KOPT-K1 (cell line): ENCODE data around the gene AMN.

Experiments used
- H3K27ac ChIP-seq: fragments of 200-600 bp; sonication (generic); 2 replicates; pipeline ENCODE4 v1.5.1; 2016; ENCODE audit warnings: antibody characterized with exemption, mild to moderate bottlenecking, low read depth, low read length; ENCODE audit not compliant: poor library complexity, severe bottlenecking
- H3K36me3 ChIP-seq: fragments of 200-600 bp; sonication (generic); 2 replicates; pipeline ENCODE4 v1.5.1; 2017; ENCODE audit warnings: antibody characterized with exemption, mild to moderate bottlenecking, low read length, moderate library complexity; ENCODE audit not compliant: insufficient read depth
- H3K9me3 ChIP-seq: fragments of 200-600 bp; sonication (generic); 2 replicates; pipeline ENCODE4 v1.5.1; 2017; ENCODE audit warnings: antibody characterized with exemption, low read length, mild to moderate bottlenecking; ENCODE audit not compliant: insufficient read depth, poor library complexity, severe bottlenecking

Gene AMN

DNA sequence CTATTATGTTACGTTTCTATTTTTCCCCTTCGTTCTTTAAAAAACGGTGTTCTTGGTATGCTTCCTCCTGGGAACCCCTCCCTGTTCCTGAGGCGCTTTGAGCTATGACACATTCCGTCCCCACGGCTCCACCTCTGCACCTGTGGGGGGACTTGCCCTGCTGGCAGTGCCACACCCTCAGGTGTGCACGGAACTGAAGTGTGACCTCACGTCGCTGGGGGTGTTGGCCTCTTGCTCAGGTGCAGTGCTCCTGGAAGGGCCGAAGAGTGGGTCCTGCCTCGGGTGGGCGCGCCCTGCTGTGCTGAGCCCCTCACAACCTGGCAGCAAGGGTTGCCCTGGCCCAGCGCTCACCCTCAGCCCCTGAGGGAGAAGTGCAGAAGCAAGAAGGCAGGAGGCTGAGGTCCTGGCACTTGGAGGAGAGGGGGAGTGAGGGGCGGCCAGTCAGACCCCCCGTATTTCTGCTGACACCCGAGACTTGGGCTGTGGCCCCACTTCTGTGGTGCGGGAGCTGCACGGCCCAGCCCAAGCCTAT, 4.9 kb downstream of the AMN start:
- H3K36me3 ChIP-seq, result no peaks in the 10 kb centered on the region
- no peak overlapping the region for H3K27ac ChIP-seq
- no peaks in the 10 kb centered on the region for H3K9me3 ChIP-seq

DNA sequence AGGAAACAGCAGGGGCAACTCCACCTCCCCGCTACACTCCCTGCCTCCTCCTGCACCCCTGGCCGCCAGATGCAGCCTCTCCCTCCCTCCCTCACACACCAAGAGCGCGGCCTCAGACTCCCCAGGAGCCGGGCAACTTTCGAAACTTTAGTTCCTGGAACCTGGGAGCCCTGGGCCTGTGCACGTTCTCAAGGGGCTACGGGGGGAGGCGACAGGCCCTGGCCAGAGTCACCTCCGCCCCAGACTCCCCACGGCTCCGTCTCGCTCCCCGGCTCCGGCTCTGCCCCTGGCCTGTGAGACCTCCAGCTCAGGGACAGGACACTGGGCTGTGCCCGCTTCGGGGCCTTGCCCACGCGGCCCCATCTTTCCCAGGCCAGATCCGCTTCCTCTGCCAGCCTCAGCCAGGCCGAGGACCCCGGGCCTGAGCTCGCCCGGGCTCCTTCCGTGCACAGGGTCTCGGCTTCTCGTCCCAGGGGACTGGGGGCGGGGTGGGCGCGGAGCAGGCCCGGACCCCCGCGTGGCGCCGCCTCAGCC, 5.5 kb downstream of the AMN start:
- Histone ChIP-seq H3K36me3 (no peaks in the 10 kb centered on the region), H3K27ac (peak overlapping the region; percentile 14), H3K9me3 (no peaks in the 10 kb centered on the region)

DNA sequence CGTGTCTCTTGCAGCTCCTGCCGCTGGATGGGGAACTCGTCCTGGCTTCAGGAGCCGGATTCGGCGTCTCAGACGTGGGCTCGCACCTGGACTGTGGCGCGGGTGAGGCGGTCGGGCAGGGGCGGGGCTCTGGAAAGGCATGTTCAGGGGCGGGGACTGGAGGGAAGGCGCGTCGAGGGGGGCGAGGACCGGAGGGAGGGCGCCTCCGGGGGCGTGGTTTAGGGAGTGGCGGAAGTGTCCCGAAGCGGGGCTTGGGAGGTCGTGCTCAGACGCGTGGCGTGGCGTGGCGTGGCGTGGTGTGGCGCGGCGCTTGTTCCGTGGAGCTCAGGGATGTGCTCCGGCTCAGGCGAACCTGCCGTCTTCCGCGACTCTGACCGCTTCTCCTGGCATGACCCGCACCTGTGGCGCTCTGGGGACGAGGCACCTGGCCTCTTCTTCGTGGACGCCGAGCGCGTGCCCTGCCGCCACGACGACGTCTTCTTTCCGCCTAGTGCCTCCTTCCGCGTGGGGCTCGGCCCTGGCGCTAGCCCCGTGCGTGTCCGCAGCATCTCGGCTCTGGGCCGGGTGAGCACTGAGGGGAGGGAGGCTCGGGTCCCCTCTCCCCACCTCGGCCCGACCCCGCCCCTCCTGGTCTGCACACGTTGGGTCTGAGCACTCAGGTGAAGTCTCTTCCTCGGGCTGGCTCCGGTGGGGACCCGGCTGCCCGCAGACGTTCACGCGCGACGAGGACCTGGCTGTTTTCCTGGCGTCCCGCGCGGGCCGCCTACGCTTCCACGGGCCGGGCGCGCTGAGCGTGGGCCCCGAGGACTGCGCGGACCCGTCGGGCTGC, 6.2 kb downstream of the AMN start:
- no peaks in the 10 kb centered on the region for H3K36me3 ChIP-seq
- H3K27ac ChIP-seq, result peak overlapping the region; percentile 18
- no peaks in the 10 kb centered on the region for H3K9me3 ChIP-seq

DNA sequence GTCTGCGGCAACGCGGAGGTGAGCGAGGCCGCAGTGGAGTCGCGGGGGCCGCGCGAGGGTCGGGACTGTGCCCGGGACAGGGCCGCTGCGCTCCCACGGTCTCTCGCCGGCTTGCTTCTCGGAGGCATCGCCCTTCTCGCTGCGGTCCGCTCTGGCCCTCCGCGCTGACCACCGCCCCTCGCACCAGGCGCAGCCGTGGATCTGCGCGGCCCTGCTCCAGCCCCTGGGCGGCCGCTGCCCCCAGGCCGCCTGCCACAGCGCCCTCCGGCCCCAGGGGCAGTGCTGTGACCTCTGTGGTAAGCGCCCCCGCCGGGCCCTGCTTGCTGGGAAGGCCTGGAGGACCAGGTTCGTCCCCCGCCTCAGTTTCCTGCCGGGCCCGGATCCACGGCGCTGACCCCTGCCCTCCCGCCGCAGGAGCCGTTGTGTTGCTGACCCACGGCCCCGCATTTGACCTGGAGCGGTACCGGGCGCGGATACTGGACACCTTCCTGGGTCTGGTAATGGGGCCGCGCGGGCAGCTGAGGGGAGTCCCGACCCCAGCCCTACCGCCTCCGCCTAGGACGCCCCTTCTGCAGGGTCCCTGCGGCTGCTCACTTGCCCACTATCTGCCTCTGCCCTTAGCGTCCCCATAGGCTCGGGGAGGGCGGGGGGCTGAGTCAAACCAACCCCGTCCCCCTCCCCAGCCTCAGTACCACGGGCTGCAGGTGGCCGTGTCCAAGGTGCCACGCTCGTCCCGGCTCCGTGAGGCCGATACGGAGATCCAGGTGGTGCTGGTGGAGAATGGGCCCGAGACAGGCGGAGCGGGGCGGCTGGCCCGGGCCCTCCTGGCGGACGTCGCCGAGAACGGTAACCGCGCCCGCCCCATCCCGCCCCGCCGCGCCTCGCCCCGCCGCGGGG, 7.0 kb downstream of the AMN start:
- no peak overlapping the region for H3K27ac ChIP-seq
- H3K9me3 ChIP-seq, result no peaks in the 10 kb centered on the region
- no peaks in the 10 kb centered on the region for H3K36me3 ChIP-seq

DNA sequence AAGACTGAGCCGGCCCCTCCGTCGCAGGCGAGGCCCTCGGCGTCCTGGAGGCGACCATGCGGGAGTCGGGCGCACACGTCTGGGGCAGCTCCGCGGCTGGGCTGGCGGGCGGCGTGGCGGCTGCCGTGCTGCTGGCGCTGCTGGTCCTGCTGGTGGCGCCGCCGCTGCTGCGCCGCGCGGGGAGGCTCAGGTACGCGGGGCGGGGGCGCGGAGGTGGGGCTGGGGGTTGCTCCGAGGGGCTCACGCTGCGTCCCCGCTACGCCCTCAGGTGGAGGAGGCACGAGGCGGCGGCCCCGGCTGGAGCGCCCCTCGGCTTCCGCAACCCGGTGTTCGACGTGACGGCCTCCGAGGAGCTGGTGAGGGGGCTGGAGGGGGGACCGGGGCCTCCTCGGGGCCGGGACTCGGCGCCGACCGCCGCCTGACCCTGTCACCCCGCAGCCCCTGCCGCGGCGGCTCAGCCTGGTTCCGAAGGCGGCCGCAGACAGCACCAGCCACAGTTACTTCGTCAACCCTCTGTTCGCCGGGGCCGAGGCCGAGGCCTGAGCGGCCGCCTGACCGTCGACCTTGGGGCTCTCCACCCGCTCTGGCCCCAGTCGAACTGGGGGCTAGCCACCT, 7.8 kb downstream of the AMN start:
- Histone ChIP-seq H3K9me3 (no peaks in the 10 kb centered on the region), H3K27ac (no peak overlapping the region), H3K36me3 (no peaks in the 10 kb centered on the region)

- Histone ChIP-seq H3K9me3 (no peaks in the 10 kb centered on the region), H3K36me3 (no peaks in the 10 kb centered on the region), H3K27ac (no peak overlapping the region)
These were observed 8.5 kb downstream of the AMN start for GRCh38 chr14:102930753-102931579.

- no peak overlapping the region for H3K27ac ChIP-seq
- no peaks in the 10 kb centered on the region for H3K9me3 ChIP-seq
- no peaks in the 10 kb centered on the region for H3K36me3 ChIP-seq
These were observed 9.3 kb downstream of the AMN start for GRCh38 chr14:102931580-102932285.

DNA sequence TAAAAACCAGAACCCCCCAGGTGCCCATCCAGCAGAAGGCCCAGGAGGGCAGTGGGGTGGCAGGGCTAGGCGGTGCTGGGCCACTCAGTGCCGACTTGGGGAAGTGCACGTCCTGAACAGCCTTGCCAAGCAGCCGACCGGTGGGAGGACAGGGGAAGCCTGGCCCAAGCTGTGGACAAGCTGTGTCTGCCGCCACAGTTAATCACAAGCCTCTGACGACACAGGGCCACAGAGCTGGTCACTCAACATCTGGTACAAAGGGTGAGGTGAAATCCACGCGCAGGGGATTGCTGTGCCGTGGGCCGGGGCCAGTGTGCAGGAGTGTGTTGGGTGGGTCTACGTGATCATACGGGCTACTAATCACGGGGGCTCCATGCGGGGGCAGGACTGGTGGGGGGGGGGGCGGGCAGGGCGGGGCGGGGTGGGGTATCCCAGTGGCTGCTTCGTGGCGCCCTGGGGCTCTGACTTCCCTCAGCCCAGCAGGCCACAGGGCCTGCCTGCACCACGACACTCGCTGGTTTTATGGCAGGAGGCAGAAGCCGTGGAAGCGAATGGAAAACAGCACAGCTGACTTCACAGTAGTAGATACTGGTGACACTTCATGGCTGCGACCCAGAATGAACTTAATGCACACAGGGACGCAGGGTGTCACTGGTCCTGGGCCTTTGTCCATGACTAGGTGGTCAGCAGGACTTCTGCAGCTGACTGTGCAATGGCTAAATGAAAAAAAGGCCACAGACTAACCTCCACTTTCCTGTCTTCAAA, 10.2 kb downstream of the AMN start:
- no peaks in the 10 kb centered on the region for H3K36me3 ChIP-seq
- H3K9me3 ChIP-seq, result no peaks in the 10 kb centered on the region
- H3K27ac ChIP-seq, result no peak overlapping the region

GRCh38 chr14:102933618-102934231, 11.3 kb downstream of the AMN start:
- Histone ChIP-seq H3K9me3 (no peaks in the 10 kb centered on the region), H3K36me3 (no peaks in the 10 kb centered on the region), H3K27ac (no peak overlapping the region)

DNA sequence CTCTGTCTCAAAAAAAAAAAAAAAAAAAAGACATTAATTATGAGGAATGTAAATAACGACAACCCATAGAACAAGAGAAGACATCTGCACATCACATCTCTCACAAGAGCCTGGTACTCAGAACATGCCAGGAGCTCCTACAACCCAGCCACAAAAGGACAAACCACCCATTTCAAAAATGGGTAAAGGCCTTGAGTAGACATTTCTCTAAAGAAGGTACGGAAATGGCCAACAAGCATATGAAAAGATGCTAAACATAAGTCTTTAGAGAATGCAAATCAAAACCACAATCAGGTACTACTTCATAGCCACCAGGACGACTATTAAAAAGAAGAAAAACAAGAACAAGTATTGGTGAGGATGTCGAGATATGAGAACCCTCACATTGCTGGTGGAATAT, 13.3 kb downstream of the AMN start:
- Histone ChIP-seq H3K36me3 (no peaks in the 10 kb centered on the region), H3K27ac (no peak overlapping the region), H3K9me3 (no peaks in the 10 kb centered on the region)

- Histone ChIP-seq H3K36me3 (no peaks in the 10 kb centered on the region), H3K9me3 (no peaks in the 10 kb centered on the region), H3K27ac (no peak overlapping the region)
These were observed 15.1 kb downstream of the AMN start for GRCh38 chr14:102937331-102938175.

DNA sequence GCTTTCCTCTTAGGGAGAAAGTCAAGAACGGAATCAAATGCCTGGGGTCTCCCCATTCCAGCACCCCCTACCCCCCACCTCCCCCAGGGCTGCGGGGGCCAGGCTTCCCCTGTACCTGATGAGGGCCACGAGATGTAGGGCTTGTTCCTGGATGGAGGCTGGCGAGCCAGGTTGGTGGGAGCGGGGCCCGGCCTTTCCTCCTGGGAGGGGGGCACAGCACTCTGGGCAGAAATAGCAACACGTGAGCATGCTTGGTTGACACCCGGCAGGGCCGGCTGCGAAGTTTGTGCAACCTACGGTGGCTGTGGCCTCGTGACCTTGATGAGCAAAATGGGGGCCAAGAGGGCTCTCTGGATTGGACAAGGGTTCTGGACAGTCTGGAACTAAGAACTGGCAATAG, 15.7 kb downstream of the AMN start:
- Histone ChIP-seq H3K9me3 (no peaks in the 10 kb centered on the region), H3K27ac (no peak overlapping the region), H3K36me3 (no peaks in the 10 kb centered on the region)
